ENCODE data around the gene CUX1. TPM values are rescaled to one million over a fixed set of nuclear protein-coding genes. Genes with fewer than 3 reads are reported as not detected.

Gene CUX1
- polyA plus RNA-seq, 1 donor, result 43.6 TPM

DNA sequence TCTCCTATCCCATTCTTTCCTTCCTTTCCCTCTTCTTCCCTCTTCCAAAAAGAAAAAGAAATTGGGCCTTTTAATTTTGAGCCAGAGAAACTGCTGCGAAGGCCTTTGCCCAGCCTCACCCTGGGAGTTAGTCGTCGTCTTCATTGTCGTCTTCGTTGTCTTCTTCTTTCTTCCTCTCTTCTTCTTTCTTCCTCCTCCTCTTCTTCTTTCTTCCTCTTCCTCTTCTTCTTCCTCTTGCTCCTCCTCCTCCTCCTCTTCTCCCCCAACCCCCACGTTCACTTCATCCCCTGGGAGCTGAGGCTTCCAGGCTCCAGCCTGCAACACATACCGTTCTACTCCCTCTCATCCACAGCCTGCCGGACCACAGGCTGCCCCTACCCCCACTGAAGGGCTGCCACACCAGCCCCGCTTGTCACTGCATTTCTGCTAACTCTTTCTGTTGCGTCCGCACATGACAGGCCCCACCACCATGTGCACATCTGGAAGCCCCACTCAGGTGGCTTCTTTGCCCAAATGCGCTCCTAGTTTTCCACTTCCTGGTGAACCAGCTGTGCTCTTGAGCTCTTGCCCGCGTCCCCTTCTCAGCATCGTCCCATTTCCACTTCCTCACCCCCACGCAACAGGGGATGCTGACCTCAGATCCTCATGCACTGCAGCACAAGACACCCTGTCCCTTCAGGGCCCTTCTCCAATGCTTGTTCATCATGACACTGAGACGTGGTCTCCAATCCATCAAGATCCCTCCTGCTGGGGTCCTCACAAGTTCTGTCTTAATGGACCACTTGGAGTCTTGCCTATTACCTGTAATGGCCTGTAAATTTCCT lies 374.3 kb downstream of the CUX1 start:
- DNase-seq, result no peak

DNA sequence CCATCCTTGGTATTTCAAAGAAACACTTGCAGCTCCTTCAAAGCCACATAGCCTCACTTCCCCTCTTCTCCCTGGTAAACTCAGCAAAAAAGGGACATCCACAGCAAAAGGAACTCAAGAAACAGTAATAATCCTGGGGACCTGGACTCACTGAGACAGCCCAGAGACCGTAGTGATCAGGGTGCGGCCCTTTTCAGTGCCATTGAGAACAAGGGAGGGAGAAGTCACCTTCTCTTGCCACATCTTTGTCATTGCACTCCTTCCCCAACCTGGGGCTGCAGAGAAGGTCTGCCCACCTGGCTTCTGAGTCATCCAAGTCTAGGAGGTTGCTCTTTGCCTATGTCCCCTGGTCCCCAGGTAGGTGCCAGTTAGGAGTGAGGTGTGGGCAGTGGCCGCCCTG lies 375.4 kb downstream of the CUX1 start:
- DNase-seq, result no peak

DNA sequence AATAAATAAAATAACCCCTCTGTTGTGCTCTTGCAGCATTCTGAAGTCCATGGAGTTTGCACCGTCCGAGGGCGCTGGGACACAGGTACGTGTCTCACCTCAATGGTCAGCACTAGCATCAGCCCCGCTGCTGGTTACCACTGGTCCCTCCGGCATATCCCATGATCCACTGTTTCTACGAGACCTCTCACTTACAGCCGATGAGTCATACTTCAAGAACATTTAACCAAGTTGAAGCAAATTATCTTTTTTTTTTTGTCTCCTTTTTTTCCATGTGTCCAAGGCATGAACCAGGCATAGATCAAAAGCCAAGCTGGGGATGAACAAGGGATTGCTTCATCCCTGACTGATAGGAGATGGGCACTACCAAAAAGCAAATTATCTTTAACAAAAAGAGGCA lies 376.4 kb downstream of the CUX1 start:
- DNase-seq, result no peak

DNA sequence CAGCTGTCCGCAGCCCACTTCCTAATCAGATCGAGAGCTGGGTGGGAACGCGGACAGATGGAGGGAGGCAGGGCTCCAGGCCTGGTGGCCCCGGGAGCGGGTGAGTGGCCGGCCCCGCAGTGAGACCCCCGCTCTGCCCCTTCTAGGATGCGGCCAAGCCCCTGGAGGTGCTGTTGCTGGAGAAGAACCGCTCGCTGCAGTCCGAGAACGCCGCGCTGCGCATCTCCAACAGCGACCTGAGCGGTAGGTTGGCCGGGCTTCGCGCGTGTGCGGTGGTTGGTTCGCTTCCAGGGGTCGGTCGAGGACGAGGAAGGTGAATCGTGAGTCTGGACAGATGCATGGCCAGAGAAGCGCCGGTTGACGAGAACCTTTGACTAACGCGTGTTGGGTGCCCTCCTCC lies 377.9 kb downstream of the CUX1 start:
- no peak for DNase-seq

DNA sequence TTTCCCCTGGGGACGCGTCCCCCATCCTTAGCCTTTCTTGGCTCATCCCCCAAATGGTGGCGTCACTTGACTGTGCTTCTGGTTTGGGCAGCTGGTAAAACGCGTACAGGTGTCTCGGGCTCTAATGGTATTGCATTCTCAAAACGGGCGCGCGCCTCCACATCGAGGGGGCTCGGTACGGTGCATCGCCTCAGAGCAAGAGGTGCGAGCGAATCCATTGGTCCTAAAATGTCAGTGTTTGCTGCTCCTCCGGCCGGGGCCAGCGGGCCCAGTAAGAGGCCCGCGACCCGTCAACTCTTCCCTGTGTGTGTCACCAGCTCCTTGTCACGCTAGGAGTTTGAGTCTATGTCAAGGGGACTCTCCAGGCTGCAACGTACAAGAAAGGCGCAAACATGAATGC lies 378.6 kb downstream of the CUX1 start:
- DNase-seq, result no peak

DNA sequence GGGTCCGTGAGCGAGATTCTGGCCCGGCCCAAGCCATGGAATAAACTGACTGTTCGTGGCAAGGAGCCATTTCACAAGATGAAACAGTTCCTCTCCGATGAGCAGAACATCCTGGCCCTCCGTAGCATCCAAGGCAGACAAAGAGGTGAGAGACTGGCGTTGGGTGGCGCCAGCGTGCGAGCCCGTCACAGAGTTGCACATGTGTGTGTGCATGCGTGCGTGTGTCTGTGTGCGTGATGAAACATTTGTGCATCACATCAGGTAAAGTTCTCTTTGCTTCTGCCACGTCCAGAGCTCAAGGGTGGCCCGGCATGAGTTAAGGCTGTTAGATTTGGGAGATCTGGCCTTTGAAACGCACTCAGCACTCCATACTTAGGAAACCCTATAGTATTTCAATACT lies 379.7 kb downstream of the CUX1 start:
- DNase-seq, result no peak

DNA sequence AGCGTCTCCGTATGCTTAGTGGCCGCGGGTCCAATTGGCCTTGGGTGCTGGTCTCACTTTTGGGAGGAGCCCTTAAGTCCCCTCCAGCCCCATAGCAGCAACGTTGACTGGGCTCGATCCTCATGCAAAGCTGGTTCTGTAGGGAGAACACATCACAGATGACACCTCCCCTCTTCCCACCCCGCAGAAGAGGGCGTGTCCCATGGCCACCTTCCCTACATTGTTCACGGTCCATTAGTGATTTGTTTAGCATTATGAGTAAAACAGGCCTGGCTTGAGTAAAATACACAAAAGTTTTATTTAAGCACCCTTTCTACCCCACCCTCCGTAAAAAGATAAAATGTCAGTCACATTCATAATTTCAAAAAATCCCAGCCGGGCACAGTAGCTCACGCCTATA lies 380.2 kb downstream of the CUX1 start:
- no peak for DNase-seq

DNA sequence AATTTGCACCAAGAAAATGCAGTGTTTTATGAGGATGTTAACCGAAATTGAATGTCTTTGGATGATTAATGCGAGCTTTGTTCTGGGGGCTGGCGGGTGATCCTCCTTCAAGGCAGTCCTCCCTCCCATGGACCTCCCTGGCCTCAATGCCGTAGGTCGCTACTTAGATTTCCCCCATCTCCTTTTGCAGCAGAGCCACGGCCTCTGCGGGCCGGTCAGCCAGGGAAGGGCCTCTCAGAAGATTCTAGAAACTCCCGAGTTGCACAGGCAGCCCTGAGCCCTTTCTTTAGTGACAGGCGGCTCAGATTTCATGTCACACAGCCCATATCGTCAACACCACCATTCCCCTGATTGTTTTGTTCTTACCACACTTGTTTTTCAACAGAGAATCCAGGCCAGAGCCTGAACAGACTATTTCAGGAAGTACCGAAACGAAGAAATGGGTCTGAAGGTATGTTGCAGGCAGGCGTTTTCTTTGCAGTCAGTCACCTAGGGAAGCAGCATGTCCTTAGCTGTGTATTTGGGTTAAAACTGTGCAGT lies 381.1 kb downstream of the CUX1 start:
- no peak for DNase-seq

DNA sequence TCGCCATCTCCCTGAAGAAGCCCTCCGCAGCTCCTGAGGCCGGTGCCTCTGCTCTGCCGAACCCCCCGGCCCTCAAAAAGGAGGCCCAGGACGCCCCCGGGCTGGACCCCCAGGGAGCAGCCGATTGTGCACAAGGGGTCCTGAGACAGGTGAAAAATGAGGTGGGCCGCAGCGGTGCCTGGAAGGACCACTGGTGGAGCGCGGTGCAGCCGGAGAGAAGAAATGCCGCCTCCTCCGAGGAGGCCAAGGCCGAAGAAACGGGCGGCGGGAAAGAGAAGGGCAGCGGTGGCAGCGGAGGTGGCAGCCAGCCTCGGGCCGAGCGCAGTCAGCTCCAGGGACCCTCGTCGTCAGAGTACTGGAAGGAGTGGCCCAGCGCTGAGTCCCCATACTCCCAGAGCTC lies 384.1 kb downstream of the CUX1 start:
- DNase-seq, result no peak

DNA sequence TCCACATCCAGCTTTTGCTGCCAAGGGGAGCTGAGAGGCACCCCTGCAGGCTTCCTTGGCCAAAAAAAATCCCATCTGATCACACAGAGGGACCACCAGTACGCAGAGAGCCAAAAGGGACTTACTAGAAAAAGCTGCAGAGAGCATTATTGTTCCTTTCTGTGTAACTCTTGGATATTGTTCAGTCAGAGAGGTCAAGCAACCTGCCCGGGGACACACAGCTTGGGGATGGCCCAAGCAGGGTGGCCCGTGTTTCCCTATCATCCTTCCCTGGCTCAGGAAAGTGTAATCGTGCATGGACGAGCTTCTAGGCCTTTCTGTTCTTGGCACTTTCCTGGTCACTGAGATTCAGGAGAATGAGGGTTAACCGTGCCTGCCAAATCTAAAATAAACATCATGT lies 385.1 kb downstream of the CUX1 start:
- DNase-seq, result no peak

DNA sequence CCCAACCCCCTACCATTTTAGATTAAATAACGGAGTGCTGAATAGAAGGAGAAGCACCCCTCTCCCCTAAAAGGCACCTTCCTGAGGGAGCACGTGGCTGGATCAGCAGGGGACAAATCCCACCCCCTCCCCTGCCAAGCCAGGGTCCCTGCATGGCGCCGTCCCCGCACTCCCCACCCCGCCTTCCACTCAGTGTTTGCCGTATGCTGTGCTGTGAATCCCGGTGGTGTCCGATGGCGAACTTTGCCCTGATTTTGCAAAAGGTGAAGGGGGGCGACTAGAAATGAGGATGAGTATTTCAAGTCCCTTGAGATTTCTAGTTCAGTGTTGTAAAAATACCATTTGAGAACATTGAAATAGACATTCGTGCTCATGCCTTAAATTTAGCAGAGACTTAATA lies 385.8 kb downstream of the CUX1 start:
- no peak for DNase-seq

DNA sequence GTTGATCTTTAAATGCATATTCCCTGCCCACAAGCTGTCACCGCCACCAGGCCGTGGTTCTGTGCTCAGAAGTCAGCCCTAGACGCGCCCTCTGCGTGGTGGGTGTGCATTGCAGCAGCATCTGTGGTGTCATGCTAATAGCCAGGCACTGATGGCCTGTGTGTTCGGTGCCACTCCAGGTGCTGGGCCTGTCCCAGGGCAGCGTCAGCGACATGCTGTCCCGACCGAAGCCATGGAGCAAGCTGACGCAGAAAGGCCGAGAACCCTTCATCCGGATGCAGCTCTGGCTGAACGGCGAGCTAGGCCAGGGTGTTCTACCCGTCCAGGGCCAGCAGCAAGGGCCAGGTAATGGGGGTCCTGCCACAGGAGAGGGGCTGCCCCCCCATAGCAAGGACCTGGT lies 386.8 kb downstream of the CUX1 start:
- no peak for DNase-seq

DNA sequence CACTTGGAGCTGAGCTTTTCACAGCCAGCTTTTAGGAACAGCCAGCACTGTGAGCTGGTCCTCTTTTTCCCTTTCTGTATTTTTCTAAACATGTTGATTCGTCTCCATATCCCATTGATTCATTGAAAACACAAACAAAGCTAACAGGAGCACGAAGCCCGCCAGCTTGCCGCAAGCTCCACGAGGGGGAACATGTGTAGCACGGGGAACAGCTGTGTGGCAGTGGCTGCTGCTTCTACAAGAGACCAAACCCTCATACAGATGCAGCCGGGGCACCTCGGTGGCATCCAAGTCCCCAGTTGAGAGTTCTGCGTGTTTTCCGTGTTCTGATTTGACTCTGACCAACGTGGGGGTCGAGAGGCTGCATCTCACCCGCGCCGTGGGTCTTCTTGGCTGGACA lies 388.5 kb downstream of the CUX1 start:
- no peak for DNase-seq

DNA sequence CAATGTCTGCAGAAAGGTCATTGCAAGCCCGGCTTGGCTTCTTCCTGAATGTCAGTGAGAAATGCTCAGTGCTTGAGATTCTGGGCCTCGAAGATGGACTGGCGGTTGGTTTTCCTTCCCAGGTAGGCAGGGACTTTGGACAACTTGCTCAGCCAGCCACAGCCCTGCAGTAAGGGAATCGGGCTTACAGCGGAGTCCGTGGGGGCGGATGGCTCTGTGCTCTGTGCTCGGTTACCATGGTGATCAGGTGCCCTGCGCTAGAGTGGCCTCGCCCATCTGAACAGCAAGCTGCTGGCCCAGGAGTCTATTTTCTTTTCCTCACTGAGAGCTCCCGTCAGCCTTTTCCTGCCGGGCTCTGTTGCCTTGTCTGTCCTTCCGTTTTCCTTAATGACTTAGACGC lies 391.4 kb downstream of the CUX1 start:
- no peak for DNase-seq

DNA sequence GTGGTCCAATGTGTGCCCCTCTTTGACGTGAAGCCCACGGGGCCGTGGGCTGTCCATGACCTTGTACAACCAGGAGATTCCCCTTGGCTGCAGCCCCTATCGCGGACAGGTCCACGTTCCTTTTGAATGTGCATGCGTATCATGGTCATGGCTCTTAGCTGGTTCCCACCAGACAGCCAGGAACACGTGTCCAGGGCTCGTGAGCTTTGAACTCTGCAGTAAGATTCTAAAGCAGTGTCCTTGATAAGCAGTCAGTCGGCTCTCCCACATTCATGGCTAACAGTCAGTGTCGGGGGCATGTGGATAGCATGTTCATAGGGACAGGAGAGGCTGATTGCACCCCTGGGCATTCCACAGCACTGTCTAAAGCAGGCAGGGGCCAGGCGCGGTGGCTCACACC lies 393.4 kb downstream of the CUX1 start:
- DNase-seq, result no peak

DNA sequence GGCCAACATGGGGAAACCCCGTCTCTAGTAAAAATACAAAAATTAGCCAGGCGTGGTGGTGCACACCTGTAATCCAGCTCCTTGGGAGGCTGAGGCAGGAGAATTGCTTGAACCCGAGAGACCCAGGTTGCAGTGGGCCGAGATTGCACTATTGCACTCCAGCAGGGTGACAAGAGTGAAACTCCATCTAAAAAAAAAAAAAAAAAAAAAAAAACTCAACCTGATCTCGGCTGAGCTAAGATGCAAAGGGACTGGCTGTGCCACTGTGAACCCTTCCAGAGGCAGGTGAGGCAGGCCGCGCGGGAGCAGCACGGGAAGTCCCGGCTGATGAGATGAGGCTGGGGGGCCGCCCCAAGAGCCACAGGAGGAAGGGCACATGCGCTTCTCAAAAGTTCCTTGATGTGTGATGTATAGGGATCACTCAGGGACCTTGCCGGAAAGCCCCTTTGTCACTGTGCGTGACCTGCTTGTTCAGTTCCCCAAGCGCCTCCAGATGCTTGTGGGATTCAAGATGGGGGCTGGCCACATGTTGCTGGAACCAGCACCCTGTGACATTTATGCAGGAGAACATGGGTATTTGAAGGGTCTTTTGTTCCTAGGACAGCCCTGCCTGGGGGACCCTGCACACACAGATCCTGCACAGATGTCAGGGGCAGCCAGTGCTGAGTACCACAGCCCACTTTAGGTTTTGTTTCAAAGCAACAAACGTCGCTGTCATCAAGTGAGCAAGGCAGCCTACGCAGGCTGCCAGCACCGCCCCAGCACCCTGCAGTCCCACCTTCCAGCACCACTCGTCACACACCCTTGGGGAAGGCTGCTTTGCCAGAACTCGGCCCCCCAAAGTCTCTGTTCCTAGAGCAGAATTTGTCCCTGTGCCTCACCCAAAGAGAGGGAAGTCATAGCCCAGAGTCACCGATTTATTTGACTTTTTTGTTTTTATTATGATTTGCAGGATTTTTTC lies 394.4 kb downstream of the CUX1 start:
- DNase-seq, result no peak

DNA sequence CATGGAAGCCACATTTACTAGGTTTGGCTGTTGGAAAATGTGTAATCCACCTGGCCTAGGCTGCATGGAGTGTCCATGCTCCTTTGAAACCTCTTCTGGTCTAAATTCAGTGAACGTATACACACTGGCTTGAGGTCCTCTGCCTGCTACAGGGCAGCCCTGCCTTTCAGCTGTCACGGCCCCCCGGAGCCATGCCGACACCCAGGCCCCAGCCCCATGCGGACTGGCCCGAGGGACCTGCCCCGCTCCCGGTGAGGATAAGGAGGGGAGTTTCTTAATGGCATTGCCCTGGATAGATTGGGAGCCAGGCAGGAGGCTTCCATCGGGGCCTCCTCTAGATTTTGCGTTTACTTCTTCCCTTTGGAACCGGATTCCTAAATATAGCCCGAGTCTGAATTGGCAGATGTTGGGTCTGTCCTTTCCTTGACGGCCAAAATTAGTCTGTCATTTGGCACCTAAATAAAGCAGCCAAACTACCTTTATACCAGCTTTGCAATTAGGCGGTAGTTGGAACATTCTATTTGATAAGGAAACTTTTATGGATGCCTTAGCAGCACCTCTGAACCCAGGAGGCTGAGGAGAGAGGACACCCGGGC lies 397.1 kb downstream of the CUX1 start:
- no peak for DNase-seq

DNA sequence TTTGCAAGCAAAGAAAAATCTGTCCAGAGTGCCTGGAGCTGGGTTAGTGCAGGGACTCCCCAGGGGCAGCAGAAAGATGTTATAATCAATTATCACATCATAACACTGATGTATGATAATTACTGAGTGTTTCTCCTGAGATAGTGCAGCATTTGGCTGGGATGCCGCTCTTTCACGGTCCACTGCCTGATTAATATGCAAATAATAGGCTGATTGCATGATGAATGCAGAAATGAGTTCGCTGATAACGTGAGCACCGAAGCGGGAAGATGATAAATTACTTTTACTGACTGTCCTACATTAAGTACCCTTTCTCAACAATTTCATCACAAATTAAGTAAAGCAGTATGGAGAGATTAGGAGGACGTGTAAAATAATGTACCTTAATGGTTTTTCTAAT lies 397.8 kb downstream of the CUX1 start:
- no peak for DNase-seq

DNA sequence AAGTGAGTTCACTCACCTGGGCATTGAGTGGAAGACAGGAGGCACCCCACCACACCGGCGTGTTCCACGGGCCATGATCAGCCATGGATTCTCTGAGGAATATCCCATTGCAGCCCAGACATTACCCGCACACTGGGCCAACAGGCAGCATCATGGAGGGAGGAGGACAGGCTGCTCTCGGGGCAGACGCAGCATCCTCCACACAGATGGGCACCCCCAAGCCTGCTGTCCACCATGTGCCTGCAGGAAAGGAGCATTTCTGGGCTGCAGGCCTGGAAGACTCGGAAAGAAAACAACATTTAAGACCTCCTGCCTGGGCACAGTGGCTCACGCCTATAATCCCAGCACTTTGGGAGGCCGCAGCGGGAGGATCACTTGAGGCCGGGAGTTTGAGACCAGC lies 398.3 kb downstream of the CUX1 start:
- no peak for DNase-seq

DNA sequence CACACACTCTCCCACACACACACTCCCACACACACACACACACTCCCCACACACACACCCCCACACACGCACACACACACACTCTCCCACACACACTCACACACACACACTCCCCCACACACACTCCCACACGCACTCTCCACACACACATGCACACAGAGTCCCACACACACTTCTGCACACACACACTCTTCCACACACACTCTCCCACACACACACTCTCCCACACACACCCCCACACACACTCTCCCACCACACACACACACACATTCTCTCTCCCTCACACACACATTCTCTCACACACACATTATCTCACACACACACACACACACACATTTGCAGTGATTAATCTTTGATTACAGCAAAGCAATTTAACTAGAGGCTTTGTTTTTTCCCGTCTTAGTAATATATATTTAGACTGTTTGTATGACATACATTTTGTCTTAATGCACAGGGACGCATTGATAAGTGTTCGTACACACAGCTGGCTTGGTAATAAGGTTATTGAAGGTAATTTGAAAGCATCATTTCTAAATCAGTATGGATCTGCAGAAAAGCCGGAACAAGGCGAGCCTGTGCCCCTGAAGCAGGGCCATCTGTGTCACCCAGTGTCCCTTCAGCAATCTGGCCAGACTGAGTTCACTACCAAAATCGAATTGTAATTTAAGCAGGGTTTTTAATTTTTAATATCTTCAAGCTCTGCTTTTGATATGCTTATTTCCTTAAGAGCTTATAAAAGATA lies 399.3 kb downstream of the CUX1 start:
- no peak for DNase-seq

DNA sequence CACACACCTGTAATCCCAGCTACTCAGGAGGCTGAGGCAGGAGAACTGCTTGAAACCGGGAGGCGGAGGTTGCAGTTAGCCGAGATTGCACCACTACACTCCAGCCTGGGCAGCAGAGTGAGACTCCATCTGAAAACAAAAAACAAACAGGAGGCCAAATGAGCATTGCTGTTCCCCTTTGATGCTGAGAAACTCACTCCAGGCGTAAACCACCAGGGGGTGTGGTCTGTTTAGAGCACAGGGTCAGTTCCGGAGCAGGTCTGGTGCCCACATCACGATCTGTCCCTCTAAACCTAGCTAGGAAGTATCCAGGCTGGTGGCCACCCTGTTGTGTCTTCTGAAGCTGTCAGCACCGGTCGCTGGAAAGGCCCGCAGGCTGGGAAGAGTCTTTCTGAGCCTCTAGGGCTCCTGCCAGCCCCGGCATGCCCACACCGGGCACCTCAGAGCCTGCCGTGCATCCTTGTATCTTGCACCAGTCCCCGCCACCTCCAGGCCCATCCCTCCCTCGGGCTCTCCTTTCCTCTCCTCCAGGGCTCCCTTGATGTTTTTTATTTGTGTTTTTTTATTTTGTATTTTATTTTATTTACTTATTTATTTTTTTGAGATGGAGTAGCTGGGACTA lies 402.9 kb downstream of the CUX1 start:
- DNase-seq, result no peak
